Activated CD4-positive, CD25-positive, alpha-beta regulatory T cell treated with anti-CD3 and anti-CD28 coated beads, Interleukin-2, amount 50 U/mL, for 16 hours (primary cell): ENCODE measurements around the gene TFAP2D.

Experiments
- DNase-seq: peaks from one replicate; pipeline ENCODE4 v3.0.0-alpha.2; 2020; ENCODE audit warnings: low read depth, low spot score

Gene TFAP2D

GRCh38 chr6:50713226-50713625 is at the start of gene TFAP2D:
TFAP2D (plus strand) TSS chr6:50713526; CDS start chr6:50714056, 530 bp downstream.
- no peak for DNase-seq

DNA sequence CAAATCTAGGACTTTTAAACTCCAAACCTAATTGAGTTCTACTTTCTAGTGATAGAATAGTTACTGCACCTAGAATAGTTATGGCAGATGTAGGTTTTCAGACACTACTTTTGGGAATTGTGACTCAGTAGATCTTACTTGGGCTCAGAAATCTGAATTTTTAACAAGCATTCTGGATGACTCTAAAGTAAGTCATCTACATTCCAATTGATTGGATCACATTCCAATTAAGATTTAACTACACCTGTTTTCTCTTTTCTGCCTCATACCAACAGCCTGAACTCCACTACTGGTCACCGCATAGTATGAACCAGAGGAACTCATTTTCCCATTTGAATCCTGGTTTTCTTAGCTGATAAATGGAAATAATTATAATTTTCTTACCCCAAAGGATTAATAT is 49.5 kb upstream of the TFAP2D start:
- no peak for DNase-seq

- DNase-seq, result no peak
Observed at GRCh38 chr6:50666089-50666488, 47.2 kb upstream of the TFAP2D start.

GRCh38 chr6:50681213-50681824 is 32.0 kb upstream of the TFAP2D start:
- DNase-seq, result no peak

- DNase-seq, result no peak
Observed at GRCh38 chr6:50689210-50689609, 24.1 kb upstream of the TFAP2D start.

- DNase-seq, result no peak
Observed at GRCh38 chr6:50691814-50692495, 21.4 kb upstream of the TFAP2D start.

GRCh38 chr6:50698546-50698945 is 14.8 kb upstream of the TFAP2D start:
- no peak for DNase-seq

DNA sequence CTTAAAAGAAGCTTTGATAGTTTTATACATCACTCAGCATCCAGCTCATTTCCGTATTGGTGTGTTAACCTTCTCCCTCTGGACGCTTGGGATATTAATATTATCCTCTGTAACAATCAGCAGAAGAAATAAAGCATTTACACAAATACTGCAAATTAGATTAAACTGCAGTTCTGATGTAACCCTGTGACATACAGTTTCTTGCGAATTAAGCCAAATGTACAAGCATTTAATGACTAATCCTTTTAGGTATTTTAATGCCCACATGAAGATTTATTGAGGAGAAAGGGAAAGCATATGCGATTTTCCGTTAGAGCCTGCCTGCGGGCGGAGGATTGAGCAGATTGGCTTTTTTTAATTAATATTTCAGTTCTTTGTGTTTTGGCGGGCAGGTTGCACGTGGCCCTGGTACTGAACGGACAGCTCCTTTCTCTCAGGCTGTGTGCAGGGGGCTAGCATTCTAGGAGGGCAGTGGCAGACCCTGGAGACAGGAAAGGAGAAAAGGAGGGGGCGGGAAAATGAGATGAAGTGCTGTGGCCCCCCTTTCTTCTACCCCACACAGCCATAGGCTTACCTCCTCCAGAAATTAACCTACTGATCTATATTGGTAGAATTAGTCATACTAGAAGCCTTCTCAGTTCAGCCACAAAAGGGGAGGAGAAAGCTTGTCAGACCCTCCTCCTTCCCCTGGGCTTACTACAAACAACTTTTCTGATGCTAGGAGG is 14.1 kb upstream of the TFAP2D start:
- no peak for DNase-seq

- DNase-seq, result no peak
Observed at GRCh38 chr6:50706575-50706974, 6.8 kb upstream of the TFAP2D start.

DNA sequence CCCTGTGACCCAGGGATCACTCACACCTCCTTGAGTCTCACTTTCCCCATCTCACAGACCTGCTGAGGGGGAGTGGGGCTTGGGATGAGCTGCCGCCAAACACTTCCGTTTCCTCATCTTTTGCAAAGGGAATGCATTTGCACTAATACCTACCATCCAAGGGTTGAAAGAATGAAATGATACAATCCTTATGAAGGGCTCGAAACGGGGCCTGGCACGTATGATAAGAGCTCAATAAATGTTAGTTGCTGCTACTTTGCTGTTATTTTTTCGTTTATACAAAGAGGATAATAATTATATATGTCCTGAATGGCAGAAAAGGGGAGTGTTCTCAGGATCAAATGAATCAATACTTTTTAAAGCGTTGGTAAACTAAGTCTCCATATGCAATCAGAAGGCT is 6.1 kb upstream of the TFAP2D start:
- DNase-seq, result no peak

GRCh38 chr6:50707652-50708300 is 5.5 kb upstream of the TFAP2D start:
- no peak for DNase-seq

DNA sequence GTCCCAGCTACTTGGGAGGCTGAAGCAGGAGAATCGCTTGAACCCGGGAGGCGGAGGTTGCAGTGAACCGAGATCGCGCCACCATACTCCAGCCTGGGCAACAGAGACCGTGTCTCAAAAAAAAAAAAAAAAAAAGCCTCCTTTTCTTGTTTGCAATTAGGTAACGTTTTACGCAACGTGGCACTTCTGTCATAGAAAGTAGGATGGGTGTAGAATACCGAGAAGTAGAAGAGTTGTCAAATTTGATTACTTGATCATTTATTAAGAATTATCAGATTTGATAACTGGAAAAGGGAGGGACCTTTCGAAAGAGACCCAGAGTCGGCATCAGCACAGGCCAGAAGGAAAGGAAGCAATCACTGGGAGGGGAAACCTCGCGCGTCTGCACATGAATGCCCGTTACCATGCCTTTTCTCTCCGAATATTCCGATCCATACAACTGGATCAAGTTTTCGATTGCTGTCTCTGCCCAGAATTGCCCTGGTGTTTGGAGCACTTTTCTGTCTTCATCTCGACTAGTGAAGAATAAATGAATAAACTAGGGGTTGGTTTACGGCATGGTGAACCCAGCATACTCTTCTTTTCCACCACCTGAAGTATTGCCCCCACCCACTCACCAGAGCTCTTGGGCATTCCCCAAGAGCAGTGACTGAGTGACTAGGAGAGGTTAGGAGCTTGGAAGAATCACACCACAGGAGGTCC is 4.5 kb upstream of the TFAP2D start:
- no peak for DNase-seq

GRCh38 chr6:50709366-50709734 is 4.0 kb upstream of the TFAP2D start:
- DNase-seq, result no peak

- no peak for DNase-seq
Observed at GRCh38 chr6:50711686-50712085, 1.6 kb upstream of the TFAP2D start.

DNA sequence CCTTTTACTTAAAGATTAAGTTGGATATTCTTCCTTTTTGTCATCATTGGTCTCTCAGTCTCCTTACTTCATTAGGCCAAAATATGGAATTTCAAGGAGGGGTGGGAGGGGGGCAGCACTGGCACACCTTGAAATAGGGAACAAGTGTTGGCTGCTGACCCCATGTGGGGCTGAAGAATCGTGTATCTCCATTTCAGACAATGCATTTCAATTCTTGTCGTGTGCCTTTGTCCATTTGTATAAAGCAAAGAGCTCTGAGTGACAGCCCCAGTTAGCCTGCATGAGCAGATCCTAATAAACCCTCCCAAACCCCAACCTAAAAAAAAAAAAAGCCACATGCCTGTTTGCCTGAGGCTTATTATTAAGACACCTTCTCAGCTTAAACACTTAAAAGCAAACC is 1.0 kb upstream of the TFAP2D start:
- DNase-seq, result no peak

GRCh38 chr6:50713977-50714486 is 706 bp downstream of the TFAP2D start:
- no peak for DNase-seq

DNA sequence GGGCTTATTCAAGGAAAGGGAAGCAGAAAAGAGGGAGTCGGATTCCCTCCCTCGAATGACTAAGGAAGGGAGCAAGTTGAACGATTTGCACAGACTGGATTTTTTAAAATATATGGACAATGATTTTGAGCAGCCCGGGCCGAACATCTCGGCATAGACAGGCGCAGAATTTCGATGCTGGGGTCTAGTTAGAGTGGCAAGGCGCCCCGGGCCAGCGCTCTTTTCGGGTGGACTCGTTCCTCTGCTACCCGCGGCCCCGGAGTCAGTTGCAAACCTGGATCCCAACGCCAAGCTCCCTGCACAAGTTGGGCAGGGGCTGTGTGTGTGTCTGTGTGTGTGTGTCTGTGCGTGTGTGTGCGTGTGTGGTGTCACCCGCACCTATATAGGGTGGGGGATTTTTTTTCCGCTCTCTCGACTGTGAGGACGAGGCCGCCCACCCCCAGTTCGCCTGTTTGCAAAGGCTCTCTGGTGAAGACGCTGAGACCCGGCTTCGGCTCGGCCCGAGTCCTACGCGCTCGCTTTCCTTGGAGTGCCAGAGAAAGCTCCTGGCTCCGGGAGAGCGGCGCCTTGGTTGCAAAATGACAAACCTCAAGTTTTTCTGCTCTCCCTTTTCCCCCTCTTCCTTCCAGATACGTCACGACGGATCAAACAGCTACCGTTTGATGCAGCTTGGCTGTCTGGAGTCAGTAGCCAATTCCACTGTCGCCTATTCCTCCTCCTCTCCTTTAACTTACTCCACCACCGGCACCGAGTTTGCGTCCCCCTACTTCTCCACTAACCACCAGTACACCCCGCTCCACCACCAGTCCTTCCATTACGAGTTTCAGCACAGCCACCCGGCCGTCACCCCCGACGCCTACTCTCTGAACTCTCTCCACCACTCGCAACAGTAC is 1.4 kb downstream of the TFAP2D start:
- DNase-seq, result no peak

DNA sequence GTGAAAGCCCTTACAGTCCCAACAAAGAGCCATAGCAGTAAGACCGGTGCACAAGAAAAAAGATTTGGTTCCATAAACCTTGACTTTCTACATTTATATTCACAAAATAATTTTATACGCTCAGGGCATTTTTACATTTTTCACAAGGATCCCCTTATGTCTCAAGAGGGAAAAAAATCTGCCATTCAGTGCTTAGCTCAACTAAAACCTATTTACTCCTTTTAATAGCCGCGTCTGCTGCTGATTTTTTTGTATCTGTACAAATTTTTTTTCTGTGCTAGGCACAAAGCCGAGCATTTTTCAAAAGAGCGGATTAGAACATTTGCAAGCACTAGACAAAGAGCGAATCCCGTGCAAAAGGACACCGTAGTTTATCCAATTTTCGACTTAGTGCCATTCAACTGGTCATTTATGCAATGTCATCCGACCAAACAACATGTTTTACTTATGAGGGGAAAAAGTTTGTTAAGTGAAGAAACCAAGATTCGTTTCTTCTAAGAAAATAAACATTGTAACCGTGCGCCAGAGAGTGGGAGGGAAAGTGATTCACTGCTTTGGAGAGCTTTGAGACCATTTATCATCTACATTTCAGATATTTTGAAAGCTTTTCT is 3.7 kb downstream of the TFAP2D start:
- no peak for DNase-seq

DNA sequence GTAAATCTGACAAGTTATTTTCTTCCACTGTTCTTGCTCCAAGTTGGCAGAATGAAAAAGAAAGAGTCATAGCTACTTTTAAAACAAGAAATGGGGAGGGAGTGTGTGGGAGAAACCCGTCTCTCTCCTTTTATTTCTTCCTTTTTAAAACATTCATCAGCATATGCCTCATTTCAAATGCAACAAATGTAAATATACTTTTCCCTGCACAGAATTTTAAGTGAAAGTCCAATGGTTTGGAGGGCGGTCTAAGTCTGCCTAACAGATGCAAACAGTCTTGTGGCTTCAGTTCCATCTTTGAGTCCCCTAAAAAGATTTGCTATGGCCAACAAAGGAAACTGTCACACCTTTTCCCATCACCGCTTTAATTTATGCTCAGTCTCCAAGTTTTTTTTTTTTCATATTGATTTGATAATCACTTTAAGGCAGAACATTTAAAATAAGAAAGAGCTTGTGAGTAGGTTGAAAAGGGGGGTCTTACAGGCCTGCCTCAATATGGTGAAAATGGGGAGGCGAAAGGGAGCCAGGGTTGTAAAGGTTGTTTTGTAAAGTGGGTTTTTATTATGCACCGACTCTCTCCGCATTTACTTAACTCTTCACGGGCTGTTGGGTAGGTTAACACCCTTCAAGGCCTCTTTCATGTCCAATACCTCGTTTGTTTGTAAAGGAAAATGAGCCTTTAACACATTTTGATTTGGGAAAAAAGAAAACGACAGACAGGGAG is 4.6 kb downstream of the TFAP2D start:
- DNase-seq, result no peak

DNA sequence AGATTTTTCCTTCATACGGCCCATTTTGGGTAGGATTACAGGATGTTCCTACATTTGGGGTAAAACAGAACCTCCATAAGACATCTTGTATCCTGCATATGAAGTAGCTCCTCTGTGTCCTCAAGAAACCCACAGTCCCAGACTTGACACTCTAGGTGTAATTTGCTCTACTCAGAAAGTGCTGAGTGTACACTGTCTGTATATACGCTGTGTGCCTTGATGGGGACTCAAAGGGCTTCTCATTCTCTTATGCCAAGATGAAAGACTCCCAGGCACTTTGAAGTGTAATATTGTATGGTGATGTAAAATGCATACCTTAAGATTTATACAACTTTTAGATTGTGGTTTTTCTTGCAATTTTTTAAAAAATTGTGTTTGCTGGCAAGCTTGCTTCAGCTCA is 5.2 kb downstream of the TFAP2D start:
- no peak for DNase-seq
